Sigmoid colon (tissue), 4 donors: ENCODE data around the gene RPL21.

ENCODE experiments used
- EP300 ChIP-seq, 4 donors: sonication (generic); formaldehyde crosslinking; IDR thresholded peaks; one replicate each; pipeline ENCODE4 v1.6.1; 2017; ENCODE audit warnings: antibody characterized with exemption in 4 of 4
- POLR2A ChIP-seq, 2 donors: fragments of 450-650 bp; IDR thresholded peaks; one replicate each; pipeline ENCODE4 v1.6.1; 2016; ENCODE audit warnings: antibody characterized with exemption in 2 of 2, mild to moderate bottlenecking in 2 of 2, moderate library complexity in 2 of 2
- POLR2AphosphoS5 ChIP-seq, 4 donors: sonication (generic); formaldehyde crosslinking; IDR thresholded peaks; one replicate each; pipeline ENCODE4 v1.6.1; 2017; ENCODE audit warnings: antibody characterized with exemption in 4 of 4
- TF ChIP-seq, protein P1 (sequence below), 4 experiments: fragments of 450-650 bp in 3 of 4; fragments of 200-600 bp in 1 of 4; IDR thresholded peaks; one replicate each; pipeline ENCODE4 v1.5.1; 2016 to 2019; ENCODE audit warnings: antibody characterized with exemption in 4 of 4, mild to moderate bottlenecking in 3 of 4, moderate library complexity in 2 of 4

DNA sequence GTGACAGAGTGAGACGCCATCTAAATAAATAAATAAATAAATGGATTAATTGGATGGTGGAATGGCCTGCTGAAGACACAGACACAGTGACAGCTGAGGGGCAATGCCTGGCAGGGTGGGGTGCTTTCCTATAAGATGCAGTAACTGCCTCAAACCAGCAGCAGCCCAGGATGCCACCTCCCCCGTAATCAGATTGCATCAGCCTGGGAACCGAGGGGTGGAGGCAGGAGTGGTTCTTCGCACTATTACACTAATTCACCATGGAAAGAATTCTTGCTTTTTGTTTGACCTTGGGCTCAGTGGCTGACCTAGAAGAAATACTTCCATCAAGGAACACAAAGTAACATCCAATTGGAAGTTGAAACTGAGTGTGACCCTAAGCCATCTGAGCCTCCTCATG lies 48.2 kb upstream of the RPL21 start:
- TF ChIP-seq, protein P1, sequence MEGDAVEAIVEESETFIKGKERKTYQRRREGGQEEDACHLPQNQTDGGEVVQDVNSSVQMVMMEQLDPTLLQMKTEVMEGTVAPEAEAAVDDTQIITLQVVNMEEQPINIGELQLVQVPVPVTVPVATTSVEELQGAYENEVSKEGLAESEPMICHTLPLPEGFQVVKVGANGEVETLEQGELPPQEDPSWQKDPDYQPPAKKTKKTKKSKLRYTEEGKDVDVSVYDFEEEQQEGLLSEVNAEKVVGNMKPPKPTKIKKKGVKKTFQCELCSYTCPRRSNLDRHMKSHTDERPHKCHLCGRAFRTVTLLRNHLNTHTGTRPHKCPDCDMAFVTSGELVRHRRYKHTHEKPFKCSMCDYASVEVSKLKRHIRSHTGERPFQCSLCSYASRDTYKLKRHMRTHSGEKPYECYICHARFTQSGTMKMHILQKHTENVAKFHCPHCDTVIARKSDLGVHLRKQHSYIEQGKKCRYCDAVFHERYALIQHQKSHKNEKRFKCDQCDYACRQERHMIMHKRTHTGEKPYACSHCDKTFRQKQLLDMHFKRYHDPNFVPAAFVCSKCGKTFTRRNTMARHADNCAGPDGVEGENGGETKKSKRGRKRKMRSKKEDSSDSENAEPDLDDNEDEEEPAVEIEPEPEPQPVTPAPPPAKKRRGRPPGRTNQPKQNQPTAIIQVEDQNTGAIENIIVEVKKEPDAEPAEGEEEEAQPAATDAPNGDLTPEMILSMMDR (IDR thresholded peaks at IDR 0.05) = no peak
- TF ChIP-seq POLR2A (IDR thresholded peaks at IDR 0.05) (no peak), POLR2AphosphoS5 (IDR thresholded peaks at IDR 0.05) (no peak), EP300 (IDR thresholded peaks at IDR 0.05) (no peak)
